Measurements from ENCODE around the gene OR4K17.
"Not testable (repeated sequence)": the region's sequence is repeated elsewhere in the genome, so short reads cannot be mapped to it uniquely, and the experiment has no call there.

The OR4K17 gene

GRCh38 chr14:20110438-20110837 is at the start of gene OR4K17:
TSS of gene OR4K17 (plus strand) at chr14:20110739. CDS start at chr14:20117500, 6,761 bp downstream.
- no peak for DNase-seq

DNA sequence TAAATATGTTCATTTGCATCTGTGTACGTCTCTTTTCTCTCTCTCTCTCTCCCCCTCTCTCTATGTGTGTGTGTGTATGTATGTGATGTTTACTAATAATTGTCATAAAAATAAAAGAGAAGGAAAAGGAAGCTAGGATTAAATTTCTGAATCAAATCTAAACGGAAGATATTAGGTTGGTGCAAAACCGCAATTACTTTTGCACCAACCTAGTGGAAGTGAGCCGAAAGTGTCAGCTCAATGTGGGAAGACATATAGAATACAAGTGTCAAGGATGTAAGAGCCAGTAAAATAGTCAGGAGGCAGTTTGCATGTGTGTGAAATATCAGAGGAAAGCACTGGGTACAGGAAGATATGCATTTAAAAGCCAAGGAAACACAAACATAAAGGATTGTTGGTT is 18.5 kb upstream of the OR4K17 start:
- DNase-seq, result no peak

DNA sequence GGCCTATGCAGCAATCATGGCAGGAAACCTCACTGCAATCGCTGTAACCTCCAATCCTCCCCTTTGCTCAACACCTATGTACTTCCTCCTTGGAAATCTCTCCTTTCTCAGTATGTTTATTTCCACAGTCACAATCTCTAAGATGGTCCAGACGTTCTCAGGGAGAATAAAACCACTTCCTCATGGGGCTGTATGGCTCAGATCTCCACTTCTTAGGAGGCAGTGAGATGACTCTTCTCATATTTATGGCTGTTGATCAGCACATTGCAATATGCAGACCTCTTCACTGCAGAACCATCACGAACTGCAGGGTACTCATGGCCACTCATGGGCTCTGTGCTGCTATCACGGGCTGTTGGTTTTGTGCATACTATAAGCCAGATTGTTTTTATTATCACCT is 17.1 kb upstream of the OR4K17 start:
- no peak for DNase-seq

DNA sequence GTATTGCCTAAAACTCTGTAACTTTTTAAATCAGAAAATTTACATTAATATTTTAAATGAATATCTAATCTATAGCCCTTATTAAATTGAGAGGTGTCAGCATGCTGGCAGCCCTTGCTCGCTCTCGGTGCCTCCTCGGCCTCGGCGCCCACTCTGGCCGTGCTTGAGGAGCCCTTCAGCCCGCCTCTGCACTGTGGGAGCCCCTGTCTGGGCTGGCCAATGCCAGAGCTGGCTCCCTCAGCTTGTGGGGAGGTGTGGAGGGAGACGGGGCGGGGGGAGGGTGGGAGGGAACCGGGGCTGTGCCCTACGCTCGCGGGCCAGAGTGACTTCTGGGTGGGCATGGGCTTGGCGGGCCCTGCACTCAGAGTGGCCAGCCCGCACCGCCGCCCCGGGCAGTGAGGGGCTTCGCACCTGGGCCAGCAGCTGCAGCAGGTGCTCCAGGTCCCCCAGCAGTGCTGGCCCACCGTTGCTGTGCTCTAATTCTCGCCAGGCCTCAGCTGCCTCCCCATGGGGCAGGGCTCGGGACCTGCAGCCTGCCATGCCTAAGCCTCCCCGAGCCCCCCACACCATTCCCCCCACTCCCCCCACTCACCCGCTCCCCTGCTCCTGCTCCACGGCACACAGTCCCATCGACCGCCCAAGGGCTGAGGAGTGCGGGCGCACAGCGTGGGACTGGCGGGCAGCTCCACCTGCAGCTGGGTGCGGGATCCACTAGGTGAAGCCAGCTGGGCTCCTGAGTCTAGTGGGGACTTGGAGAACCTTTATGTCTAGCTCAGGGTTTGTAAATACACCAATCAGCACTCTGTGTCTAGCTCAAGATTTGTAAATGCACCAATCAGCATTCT is 11.4 kb upstream of the OR4K17 start:
- DNase-seq, result not testable (repeated sequence)

DNA sequence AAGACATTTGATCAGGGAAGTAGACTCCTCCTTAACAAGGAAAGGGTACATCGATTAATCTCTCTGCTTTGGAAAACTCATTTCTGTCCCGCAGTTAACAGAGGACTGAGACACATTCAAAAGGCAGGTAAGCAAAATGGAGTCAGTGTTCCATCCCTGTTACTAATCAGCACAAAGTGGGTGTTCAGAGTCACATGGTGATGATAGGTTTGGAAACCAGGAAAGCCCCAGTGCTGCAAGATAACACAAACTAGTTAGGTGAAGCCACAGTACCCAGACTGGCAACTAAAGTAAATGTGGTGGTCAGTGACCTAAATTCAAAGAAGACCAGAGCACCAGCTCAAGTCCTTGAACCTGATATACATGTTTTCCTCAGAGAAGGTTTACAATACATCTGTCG is 1.8 kb downstream of the OR4K17 start:
- no peak for DNase-seq

- DNase-seq, result no peak
Measured at GRCh38 chr14:20116748-20117147, 6.2 kb downstream of the OR4K17 start.

DNA sequence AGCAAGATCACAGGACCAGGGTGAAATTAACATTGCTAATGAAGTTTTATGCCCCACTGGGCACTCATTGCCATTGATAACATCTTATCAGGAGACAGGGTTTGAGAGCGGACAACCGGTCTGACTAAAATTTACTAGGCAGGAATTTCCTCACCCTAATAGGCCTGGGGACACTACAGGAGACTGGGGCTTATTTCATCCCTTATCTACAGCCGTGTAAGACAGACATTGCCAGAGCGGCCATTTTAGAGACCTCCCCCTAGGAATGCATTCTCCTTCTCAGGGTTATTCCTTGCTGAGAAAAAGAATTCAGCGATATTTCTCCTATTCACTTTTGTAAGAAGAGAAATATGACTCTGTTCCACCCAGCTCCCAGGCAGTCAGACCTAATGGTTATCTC is 8.3 kb downstream of the OR4K17 start:
- DNase-seq, result no peak

GRCh38 chr14:20138520-20138919 is 28.0 kb downstream of the OR4K17 start, which contains the start of gene OR4N5:
TSS of gene OR4N5 (plus strand) at chr14:20138820. CDS start at chr14:20143736, 4,916 bp downstream.
- DNase-seq, result no peak

GRCh38 chr14:20143911-20144310 is 33.4 kb downstream of the OR4K17 start:
- no peak for DNase-seq

GRCh38 chr14:20144820-20145219 is 34.3 kb downstream of the OR4K17 start:
- no peak for DNase-seq

- DNase-seq, result no peak
Measured at GRCh38 chr14:20164462-20164861, 53.9 kb downstream of the OR4K17 start.

DNA sequence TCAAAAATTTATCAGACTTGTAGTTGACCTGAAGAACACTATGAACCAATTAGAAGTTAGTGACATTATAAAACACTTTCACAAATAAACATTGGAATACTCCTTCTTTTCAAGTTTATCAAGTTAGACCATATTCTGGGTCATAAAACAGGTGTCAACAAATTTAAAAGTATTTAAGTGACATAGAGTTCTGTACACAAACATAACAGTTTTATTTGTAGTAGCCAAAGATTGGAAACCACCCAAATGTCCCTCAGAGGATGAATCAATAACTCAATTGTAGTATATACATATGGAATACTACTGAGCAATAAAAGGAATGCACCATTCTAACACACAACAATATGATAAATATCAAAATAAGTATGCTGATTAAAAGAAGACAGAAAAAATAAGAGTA is 56.6 kb downstream of the OR4K17 start:
- DNase-seq, result no peak

DNA sequence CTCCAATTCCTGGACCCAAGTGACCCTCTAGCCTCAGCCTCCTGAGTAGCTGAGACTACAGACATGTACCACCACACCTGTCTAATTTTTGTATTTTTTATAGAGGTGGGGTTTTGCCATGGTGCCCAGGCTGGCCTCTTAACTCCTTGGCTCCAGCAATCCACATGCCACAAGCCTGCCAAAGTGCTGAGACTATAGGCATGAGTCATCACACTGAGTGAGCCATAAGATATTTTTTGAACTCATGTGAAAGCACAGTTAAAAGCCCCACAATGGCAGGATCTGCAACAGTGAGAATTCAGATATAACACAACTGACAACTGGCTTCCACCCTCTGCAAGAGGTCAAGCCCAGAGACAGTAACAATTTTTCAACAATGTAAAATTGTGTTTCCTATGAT is 59.3 kb downstream of the OR4K17 start:
- DNase-seq, result not testable (repeated sequence)

Measured in activated CD4-positive, alpha-beta T cell treated with anti-CD3 and anti-CD28 coated beads for 48 hours (primary cell).